Measurements from ENCODE around the gene CWH43. TPM values are rescaled to one million over a fixed set of nuclear protein-coding genes. Genes with fewer than 3 reads are reported as not detected.
"Not testable (repeated sequence)": the region's sequence is repeated elsewhere in the genome, so short reads cannot be mapped to it uniquely, and the experiment has no call there.

The CWH43 gene
- polyA plus RNA-seq, 1 experiment = not detected

DNA sequence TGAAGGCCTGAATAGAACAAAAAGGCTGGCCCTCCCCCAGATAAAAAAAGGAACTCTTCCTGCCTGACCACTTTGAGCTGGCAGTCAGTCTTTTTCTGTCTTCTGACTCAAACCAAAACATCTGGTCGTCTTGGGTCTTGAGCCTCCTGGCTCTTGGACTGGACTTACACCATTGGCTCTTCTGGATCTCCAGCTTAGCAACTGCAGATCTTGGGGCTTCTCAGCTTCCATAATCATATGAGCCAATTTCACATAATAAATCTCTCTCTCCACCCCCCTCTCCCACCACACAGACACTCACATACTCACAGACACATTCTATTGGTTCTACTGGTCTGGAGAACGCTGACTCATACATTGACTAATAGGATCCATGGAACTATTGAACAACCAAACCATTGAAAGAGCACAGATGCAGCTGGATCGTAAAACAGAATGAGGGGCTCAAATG lies 15.6 kb upstream of the CWH43 start:
- TF ChIP-seq, protein P1, sequence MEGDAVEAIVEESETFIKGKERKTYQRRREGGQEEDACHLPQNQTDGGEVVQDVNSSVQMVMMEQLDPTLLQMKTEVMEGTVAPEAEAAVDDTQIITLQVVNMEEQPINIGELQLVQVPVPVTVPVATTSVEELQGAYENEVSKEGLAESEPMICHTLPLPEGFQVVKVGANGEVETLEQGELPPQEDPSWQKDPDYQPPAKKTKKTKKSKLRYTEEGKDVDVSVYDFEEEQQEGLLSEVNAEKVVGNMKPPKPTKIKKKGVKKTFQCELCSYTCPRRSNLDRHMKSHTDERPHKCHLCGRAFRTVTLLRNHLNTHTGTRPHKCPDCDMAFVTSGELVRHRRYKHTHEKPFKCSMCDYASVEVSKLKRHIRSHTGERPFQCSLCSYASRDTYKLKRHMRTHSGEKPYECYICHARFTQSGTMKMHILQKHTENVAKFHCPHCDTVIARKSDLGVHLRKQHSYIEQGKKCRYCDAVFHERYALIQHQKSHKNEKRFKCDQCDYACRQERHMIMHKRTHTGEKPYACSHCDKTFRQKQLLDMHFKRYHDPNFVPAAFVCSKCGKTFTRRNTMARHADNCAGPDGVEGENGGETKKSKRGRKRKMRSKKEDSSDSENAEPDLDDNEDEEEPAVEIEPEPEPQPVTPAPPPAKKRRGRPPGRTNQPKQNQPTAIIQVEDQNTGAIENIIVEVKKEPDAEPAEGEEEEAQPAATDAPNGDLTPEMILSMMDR (IDR thresholded peaks at IDR 0.05; ENCODE audit: insufficient read depth, low read depth, low read length) = no peak
- CTCF ChIA-PET = interaction anchor here (1.7 kb wide), 1 partner anchor 8 kb away, joined by 7 read pairs; no protein-coding TSS in a partner anchor
- DNase-seq (ENCODE audit: low read depth) = no peak
- POLR2A ChIA-PET = no interaction called here
- Histone ChIP-seq H3K4me3 (ENCODE audit: low read depth, low read length) (no peak overlapping the region), H3K36me3 (ENCODE audit: control insufficient read depth, insufficient read depth, low read length) (no peaks in the 10 kb centered on the region), H3K27me3 (ENCODE audit: control insufficient read depth, insufficient read depth, low read length) (peaks cover 5% of the 10 kb centered on the region)

DNA sequence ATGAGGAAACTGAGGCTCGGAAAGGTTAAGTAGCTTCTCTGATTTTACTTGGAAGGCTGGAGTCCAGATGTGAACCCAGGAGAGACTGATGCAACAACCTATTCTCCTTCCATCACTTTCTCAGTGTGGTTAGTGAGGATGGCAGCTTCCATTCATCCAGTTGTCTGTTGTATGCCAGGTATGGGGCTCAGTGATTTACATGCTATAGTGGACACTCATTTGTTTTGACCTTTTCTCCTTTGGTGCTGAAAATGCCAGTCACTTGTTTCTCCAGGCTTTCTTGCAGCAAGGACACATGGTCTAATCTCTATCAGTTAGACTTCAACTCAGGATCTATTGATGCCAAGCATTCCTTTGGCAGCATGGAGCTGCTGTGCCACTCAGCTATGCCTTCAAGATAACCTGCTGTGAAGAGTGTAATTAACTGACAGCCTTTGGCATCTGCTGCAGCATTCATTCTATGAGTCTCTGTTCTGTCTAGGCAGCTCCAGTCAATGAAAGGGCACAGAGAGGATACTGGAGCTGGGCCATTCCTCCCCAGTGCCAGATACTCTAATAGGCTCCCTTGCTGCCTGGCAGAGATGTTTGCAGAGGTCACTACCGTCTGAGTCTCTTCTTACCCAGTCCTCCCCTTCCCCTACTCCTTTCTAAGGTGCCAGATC lies 11.0 kb upstream of the CWH43 start:
- POLR2A ChIA-PET = no interaction called here
- CTCF ChIA-PET = interaction anchor here (0.8 kb wide), 1 partner anchor 10 kb away, joined by 3 read pairs; the partner anchor contains the start of gene CWH43

DNA sequence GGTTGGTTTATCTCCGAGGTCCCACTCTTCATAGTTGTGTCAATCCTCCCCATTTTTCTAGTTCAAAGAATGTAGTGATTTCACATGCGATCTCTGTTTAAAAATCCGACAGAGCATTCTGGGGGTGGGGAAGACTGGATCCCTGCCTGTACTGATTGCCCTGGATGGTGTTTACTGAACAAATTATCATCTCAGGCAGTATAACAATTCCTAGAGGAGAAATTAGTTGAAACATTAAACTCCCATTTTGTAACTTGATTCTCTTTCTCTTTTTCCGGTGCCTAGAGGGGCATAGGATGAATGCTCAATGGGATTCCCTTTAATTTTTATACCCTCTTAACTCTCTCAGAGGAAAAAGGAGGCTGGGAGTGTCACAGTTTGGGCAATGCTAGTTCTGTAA lies 10.0 kb upstream of the CWH43 start:
- CTCF ChIA-PET = interaction anchor here (1.0 kb wide), 1 partner anchor 397 kb away, joined by 3 read pairs; no protein-coding TSS in a partner anchor
- Histone ChIP-seq H3K36me3 (ENCODE audit: control insufficient read depth, insufficient read depth, low read length) (no peaks in the 10 kb centered on the region), H3K4me3 (ENCODE audit: low read depth, low read length) (no peak overlapping the region), H3K27me3 (ENCODE audit: control insufficient read depth, insufficient read depth, low read length) (peaks cover 6% of the 10 kb centered on the region)
- POLR2A ChIA-PET = no interaction called here
- TF ChIP-seq, protein P1 (IDR thresholded peaks at IDR 0.05; ENCODE audit: insufficient read depth, low read depth, low read length) = no peak
- DNase-seq (ENCODE audit: low read depth) = no peak

More for the DNA sequence above, 11.0 kb upstream of the CWH43 start:
- Histone ChIP-seq H3K36me3 (ENCODE audit: control insufficient read depth, insufficient read depth, low read length) (no peaks in the 10 kb centered on the region), H3K4me3 (ENCODE audit: low read depth, low read length) (no peak overlapping the region), H3K27me3 (ENCODE audit: control insufficient read depth, insufficient read depth, low read length) (peaks cover 6% of the 10 kb centered on the region)
- TF ChIP-seq, protein P1 (IDR thresholded peaks at IDR 0.05; ENCODE audit: insufficient read depth, low read depth, low read length) = no peak
- no peak for DNase-seq (ENCODE audit: low read depth)

DNA sequence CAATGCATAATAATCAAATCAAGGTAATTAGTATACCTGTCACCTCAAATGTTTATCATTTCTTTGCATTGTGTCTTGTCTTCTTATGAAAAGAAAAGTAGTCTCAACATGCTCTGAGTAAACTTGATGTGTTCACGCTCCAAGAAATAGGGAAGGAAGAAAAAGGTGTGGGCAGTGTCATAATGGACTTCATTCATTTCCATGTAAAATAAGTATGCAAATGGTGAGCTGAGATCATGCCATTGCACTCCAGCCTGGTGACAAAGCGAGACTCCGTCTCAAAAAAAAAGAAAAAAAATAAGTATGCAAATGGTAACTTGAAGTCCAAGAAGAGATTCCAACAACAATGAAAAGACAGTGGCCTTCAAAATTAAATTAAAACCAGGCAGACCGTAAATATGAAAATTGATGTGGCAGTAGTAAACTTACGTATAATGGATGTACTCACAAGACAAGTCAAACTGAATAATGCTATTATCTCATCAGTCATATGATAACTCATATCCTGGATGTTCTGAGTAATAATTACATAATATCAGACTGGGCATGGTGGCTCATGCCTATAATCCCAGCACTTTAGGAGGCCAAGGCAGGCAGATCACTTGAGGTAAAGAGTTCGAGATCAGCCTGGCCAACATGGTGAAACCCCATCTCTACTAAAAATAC lies 6.0 kb upstream of the CWH43 start:
- TF ChIP-seq, protein P1 (IDR thresholded peaks at IDR 0.05; ENCODE audit: insufficient read depth, low read depth, low read length) = no peak
- no peak overlapping the region for H3K4me3 ChIP-seq (ENCODE audit: low read depth, low read length)
- DNase-seq (ENCODE audit: low read depth) = no peak
- no peaks in the 10 kb centered on the region for H3K36me3 ChIP-seq (ENCODE audit: control insufficient read depth, insufficient read depth, low read length)
- H3K27me3 ChIP-seq (ENCODE audit: control insufficient read depth, insufficient read depth, low read length) = peaks cover 5% of the 10 kb centered on the region; the same call in 1 of the 2 replicates
- CTCF ChIA-PET = interaction anchor here (1.0 kb wide), 1 partner anchor 26 kb away, joined by 3 read pairs; no protein-coding TSS in a partner anchor
- POLR2A ChIA-PET = no interaction called here

DNA sequence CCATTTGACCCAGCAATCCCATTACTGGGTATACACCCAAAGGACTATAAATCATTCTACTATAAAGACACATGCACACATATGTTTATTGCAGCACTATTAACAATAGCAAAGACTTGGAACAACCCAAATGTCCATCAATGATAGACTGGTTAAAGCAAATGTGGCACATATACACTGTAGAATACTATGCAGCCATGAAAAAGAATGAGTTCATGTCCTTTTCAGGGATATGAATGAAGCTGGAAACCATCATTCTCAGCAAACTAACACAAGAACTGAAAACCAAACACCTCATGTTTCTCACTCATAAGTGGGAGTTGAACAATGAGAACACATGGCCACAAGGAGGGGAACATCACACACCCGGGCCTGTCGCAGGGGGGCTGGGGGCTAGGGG lies 2.1 kb upstream of the CWH43 start:
- POLR2A ChIA-PET; H3K4me3 ChIP-seq (ENCODE audit: low read depth, low read length); CTCF ChIA-PET; H3K36me3 ChIP-seq (ENCODE audit: control insufficient read depth, insufficient read depth, low read length); DNase-seq (ENCODE audit: low read depth): not testable (repeated sequence)
- H3K27me3 ChIP-seq (ENCODE audit: control insufficient read depth, insufficient read depth, low read length) = peaks cover 17% of the 10 kb centered on the region

Measured in BJ (cell line).